CD8-positive, alpha-beta memory T cell (primary cell): Measurements from ENCODE around the gene TARM1. TPM values are rescaled to one million over a fixed set of nuclear protein-coding genes. Genes with fewer than 3 reads are reported as not detected.

Source experiments
- CTCF ChIA-PET: fragments of 350-600 bp; sonication (Branson Sonifier 250); formaldehyde crosslinking; loops from one replicate; lab custom pipeline; 2021; ENCODE audit warnings: antibody characterized with exemption; lab: Charles Lee
- POLR2A ChIA-PET: fragments of 350-600 bp; sonication (Branson Sonifier 250); formaldehyde crosslinking; loops from one replicate; lab custom pipeline; 2021; ENCODE audit warnings: antibody characterized with exemption; lab: Charles Lee
- DNase-seq, 5 donors: peaks; one replicate each; pipeline versions ENCODE4 v3.0.0 to v3.0.0-alpha.2; 2020 to 2022; ENCODE audit warnings: mixed read lengths in 1 of 5
- H3K27ac ChIP-seq: one replicate; pipeline ENCODE4 v1.7.0; 2013; ENCODE audit warnings: low read depth, mild to moderate bottlenecking, low read length, moderate library complexity
- H3K27me3 ChIP-seq: 2 replicates; pipeline ENCODE4 v1.7.0; 2013; ENCODE audit warnings: low read length, mild to moderate bottlenecking; ENCODE audit not compliant: insufficient read depth, poor library complexity, severe bottlenecking
- H3K36me3 ChIP-seq: 2 replicates; pipeline ENCODE4 v1.7.0; 2013; ENCODE audit warnings: mild to moderate bottlenecking, low read length, moderate library complexity; ENCODE audit not compliant: insufficient read depth
- H3K4me1 ChIP-seq: 2 replicates; pipeline ENCODE4 v1.7.0; 2013; ENCODE audit warnings: mild to moderate bottlenecking, low read length, moderate library complexity; ENCODE audit not compliant: insufficient read depth
- H3K4me3 ChIP-seq: 2 replicates; pipeline ENCODE4 v1.7.0; 2013; ENCODE audit warnings: mild to moderate bottlenecking, low read length
- H3K9me3 ChIP-seq: 2 replicates; pipeline ENCODE4 v1.7.0; 2013; ENCODE audit warnings: mild to moderate bottlenecking, low read length
- H3K27ac Mint-ChIP-seq, 8 donors: one replicate each; pipeline ENCODE4 v1.8.0; 2020 to 2021; ENCODE audit warnings: mixed read lengths in 8 of 8, mild to moderate bottlenecking in 6 of 8, inconsistent platforms in 3 of 8, moderate library complexity in 3 of 8
- H3K27me3 Mint-ChIP-seq, 2 donors: one replicate each; pipeline ENCODE4 v1.8.0; 2020 to 2021; ENCODE audit warnings: mixed read lengths in 2 of 2, mild to moderate bottlenecking in 1 of 2, moderate library complexity in 1 of 2
- H3K36me3 Mint-ChIP-seq, 3 donors: one replicate each; pipeline ENCODE4 v1.8.0; 2020 to 2021; ENCODE audit warnings: mixed read lengths in 3 of 3, inconsistent platforms in 1 of 3, mild to moderate bottlenecking in 1 of 3
- H3K4me1 Mint-ChIP-seq, 3 donors: one replicate each; pipeline ENCODE4 v1.8.0; 2020 to 2021; ENCODE audit warnings: mixed read lengths in 3 of 3, inconsistent platforms in 1 of 3, mild to moderate bottlenecking in 1 of 3
- H3K4me3 Mint-ChIP-seq, 7 donors: one replicate each; pipeline ENCODE4 v1.8.0; 2020 to 2021; ENCODE audit warnings: mixed read lengths in 7 of 7, mild to moderate bottlenecking in 6 of 7, moderate library complexity in 4 of 7, inconsistent platforms in 2 of 7
- H3K9me3 Mint-ChIP-seq, 5 donors: one replicate each; pipeline ENCODE4 v1.8.0; 2020 to 2022; ENCODE audit warnings: mixed read lengths in 5 of 5, mild to moderate bottlenecking in 3 of 5, moderate library complexity in 2 of 5, inconsistent platforms in 1 of 5
- polyA plus RNA-seq: library from polyadenylated mRNA; unstranded; fragments of 300-500 nt; fragmentation: Illumina TruSeq; gene quantifications from one replicate; pipeline ENCODE4 v1.2.3, GENCODE V29; 2021
- total RNA-seq, 2 experiments: library from RNA; stranded (reverse); gene quantifications; one replicate each; pipeline ENCODE4 v1.2.3, GENCODE V29; 2021

The TARM1 gene
- total and polyA plus RNA-seq, 3 experiments from 2014 or later = not detected

DNA sequence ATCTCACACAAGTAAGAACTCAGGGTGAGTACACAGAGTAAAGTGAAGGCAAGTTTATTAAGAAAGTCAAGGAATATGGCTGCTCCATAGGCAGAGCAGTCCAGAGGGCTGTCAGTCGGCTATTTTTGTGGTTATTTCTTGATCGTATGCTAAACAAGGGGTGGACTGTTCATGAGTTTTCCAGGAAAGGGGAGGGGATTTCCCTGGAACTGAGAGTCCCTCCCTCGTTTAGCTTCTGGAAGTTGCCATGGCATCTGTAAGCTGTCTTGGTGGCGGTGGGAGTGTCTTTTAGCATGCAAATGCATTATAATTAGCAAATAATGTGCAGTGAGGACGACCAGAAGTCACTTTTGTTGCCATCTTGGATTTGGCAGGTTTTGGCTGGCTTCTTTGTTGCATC lies 11.7 kb downstream of the TARM1 start:
- ChIA-PET CTCF (no interaction called here), POLR2A (no interaction called here)
- H3K27ac ChIP-seq = no peak overlapping the region
- no peaks in the 10 kb centered on the region for H3K9me3 ChIP-seq
- no peaks in the 10 kb centered on the region for H3K4me1 ChIP-seq
- no peak overlapping the region for H3K4me3 Mint-ChIP-seq
- no peak overlapping the region for H3K4me3 ChIP-seq
- H3K27me3 ChIP-seq = no peaks in the 10 kb centered on the region
- peaks cover 7 to 23% of the 10 kb centered on the region in 2 donors for H3K27me3 Mint-ChIP-seq
- no peaks in the 10 kb centered on the region for H3K36me3 Mint-ChIP-seq
- H3K4me1 Mint-ChIP-seq = no peaks in the 10 kb centered on the region
- no peaks in the 10 kb centered on the region for H3K36me3 ChIP-seq
- DNase-seq = no peak
- H3K27ac Mint-ChIP-seq = no peak overlapping the region
- peaks cover 0 to 2% (median 0%) of the 10 kb centered on the region in 5 donors for H3K9me3 Mint-ChIP-seq

DNA sequence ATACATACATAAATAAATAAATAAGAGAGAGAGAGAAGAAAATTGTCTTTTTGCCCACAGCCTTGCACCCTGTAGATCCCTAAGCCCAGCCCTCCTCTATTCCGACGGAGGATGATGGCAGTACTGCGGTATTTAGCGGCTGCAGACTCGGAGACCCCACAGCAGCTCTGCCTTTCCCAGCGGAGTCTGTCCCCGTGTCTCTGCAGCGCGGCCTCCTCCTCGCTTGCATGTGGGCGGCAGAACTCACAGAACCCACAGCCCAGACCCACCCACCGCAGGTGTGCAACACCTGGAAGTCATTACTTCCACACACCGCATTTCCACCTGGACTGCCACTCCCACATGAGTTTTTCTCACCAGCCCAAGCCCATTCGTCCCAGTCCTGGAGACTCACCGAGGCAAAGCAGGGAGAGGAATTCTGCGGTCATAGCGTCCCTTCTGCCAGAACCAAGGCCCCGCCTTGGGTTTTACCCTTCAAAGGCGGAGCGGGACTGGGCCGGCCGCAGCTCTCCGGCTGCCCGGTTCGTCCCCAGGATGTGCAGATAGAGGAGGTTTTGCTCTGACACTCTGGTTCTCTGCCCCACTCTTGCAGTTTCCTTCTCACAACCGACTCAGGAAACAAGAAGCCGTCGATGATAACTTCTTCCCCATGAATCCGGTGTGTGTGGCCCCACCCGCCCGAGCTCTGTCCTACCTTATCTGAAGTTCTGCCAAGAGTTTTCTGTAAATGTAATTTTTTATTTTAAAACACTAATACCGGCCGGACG lies 17.6 kb downstream of the TARM1 start, which contains the start of gene VSTM1:
Gene VSTM1, minus strand, starts transcription at position 548 of the 767 bp plus-strand sequence. Its CDS starts 120 bp downstream, at position 428.
- Mint-ChIP-seq H3K27me3 (peaks cover 15 to 24% of the 10 kb centered on the region in 2 donors), H3K36me3 (no peaks in the 10 kb centered on the region), H3K27ac (no peak within 1 kb of the TSS), H3K4me3 (no peak within 1 kb of the TSS), H3K9me3 (no peaks in the 10 kb centered on the region), H3K4me1 (no peaks in the 10 kb centered on the region)
- no peaks in the 10 kb centered on the region for H3K4me1 ChIP-seq
- no peaks in the 10 kb centered on the region for H3K27me3 ChIP-seq
- no peaks in the 10 kb centered on the region for H3K9me3 ChIP-seq
- ChIA-PET POLR2A (no interaction called here), CTCF (no interaction called here)
- no peak within 1 kb of the TSS for H3K27ac ChIP-seq
- H3K4me3 ChIP-seq = no peak within 1 kb of the TSS
- H3K36me3 ChIP-seq = no peaks in the 10 kb centered on the region
- DNase-seq = no peak

DNA sequence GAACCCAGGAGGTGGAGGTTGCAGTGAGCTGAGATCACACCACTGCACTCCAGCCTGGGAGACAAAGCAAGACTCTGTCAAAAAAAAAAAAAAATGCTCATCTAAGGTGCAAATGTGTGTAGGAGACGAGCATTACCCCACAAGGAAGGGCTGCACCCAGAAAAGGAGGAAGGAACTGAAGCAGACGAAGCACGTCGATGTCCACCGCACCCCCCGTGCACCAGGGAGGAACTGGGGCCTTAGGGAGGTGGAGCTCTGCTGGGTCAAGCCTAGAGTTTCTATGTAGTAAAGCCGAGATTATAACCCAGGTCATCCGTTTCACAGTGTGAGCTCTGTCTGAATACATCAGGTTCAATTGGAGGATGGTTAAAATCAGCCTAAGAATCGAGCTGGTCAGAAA lies 18.5 kb downstream of the TARM1 start:
- H3K27me3 ChIP-seq = no peaks in the 10 kb centered on the region
- no peaks in the 10 kb centered on the region for H3K4me1 ChIP-seq
- H3K9me3 ChIP-seq = no peaks in the 10 kb centered on the region
- DNase-seq = no peak
- no peak overlapping the region for H3K27ac ChIP-seq
- no peak overlapping the region for H3K27ac Mint-ChIP-seq
- H3K36me3 Mint-ChIP-seq = no peaks in the 10 kb centered on the region
- POLR2A ChIA-PET = no interaction called here
- CTCF ChIA-PET = no interaction called here
- H3K4me1 Mint-ChIP-seq = no peaks in the 10 kb centered on the region
- no peaks in the 10 kb centered on the region for H3K36me3 ChIP-seq
- H3K27me3 Mint-ChIP-seq = peaks cover 15 to 24% of the 10 kb centered on the region in 2 donors
- no peak overlapping the region for H3K4me3 ChIP-seq
- H3K9me3 Mint-ChIP-seq = no peaks in the 10 kb centered on the region
- H3K4me3 Mint-ChIP-seq = no peak overlapping the region

DNA sequence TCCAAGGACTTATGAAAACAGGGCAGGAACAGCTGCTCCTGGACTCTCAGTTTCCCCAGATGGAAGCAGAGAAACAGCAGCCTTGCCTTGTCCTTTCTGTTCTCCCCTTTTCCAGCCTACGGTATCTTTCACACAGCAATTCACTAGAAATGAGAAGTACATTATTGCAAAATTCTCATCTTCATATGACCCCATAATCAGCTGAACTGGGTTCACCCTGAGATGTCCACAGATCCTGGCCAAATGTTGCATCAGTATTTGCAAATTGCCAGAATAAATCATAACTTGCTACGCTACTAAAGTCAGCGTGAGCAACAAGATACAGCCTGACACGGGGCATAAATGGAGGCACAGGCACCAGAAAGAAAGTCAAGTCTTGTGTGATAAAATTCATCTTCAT lies 33.5 kb downstream of the TARM1 start:
- Histone ChIP-seq H3K9me3 (no peaks in the 10 kb centered on the region), H3K4me3 (no peak overlapping the region), H3K27ac (no peak overlapping the region), H3K36me3 (no peaks in the 10 kb centered on the region), H3K4me1 (no peaks in the 10 kb centered on the region), H3K27me3 (no peaks in the 10 kb centered on the region)
- ChIA-PET CTCF (no interaction called here), POLR2A (no interaction called here)
- Mint-ChIP-seq H3K9me3 (peaks cover 0 to 3% (median 0%) of the 10 kb centered on the region in 5 donors), H3K4me1 (no peaks in the 10 kb centered on the region), H3K36me3 (no peaks in the 10 kb centered on the region), H3K4me3 (no peak overlapping the region), H3K27me3 (peaks cover 12 to 49% of the 10 kb centered on the region in 2 donors), H3K27ac (no peak overlapping the region)
- no peak for DNase-seq

DNA sequence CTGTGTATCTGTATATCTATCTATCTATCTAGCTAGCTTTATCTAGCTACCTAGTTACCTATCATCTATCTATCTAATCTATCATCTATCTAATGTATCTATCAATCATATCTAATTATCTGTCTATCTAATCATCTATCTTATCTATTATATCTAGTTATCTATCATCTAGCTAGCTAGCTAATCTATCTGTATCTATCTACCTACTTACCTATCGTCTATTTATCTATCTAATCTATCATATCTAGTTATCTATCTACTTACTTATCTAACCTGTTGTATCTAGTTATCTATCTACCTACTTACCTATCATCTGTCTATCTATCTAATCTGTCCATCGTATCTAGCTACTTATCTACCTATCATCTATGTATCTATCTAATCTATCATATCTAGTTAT lies 35.4 kb downstream of the TARM1 start:
- no peak overlapping the region for H3K27ac Mint-ChIP-seq
- Histone ChIP-seq H3K27me3 (no peaks in the 10 kb centered on the region), H3K4me1 (no peaks in the 10 kb centered on the region), H3K27ac (no peak overlapping the region), H3K4me3 (no peak overlapping the region), H3K36me3 (no peaks in the 10 kb centered on the region), H3K9me3 (no peaks in the 10 kb centered on the region)
- POLR2A ChIA-PET = no interaction called here
- no peak overlapping the region for H3K4me3 Mint-ChIP-seq
- no peaks in the 10 kb centered on the region for H3K4me1 Mint-ChIP-seq
- H3K27me3 Mint-ChIP-seq = peaks cover 12 to 52% of the 10 kb centered on the region in 2 donors
- CTCF ChIA-PET = no interaction called here
- DNase-seq = no peak
- H3K9me3 Mint-ChIP-seq = peaks cover 0 to 3% (median 0%) of the 10 kb centered on the region in 5 donors
- no peaks in the 10 kb centered on the region for H3K36me3 Mint-ChIP-seq

DNA sequence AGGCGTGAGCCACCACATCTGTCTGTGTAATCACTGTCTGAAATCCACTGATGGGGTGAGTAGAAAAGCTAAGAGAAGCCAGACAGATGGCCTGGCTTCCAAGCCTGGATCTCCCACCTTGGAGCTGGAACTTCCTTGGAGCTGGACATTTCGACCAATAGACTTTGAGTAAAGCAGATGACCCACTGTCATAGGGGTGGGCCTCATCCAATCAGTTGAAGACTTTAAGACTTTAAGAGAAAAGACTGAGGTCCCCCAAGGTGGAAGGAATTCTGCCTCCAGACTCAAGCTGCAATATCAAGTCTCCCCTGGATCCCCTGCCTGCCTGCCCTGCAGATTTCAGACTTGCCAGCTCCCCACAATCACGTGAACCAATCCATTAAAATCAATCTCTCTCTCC lies 38.2 kb downstream of the TARM1 start:
- H3K27ac ChIP-seq = no peak overlapping the region
- H3K27me3 ChIP-seq = no peaks in the 10 kb centered on the region
- H3K9me3 ChIP-seq = no peaks in the 10 kb centered on the region
- Mint-ChIP-seq H3K27me3 (peaks cover 10 to 47% of the 10 kb centered on the region in 2 donors), H3K9me3 (no peaks in the 10 kb centered on the region), H3K4me1 (no peaks in the 10 kb centered on the region), H3K27ac (no peak overlapping the region), H3K4me3 (no peak overlapping the region), H3K36me3 (no peaks in the 10 kb centered on the region)
- CTCF ChIA-PET = interaction anchor here (1.2 kb wide), 1 partner anchor 13 kb away, joined by 3 read pairs; no protein-coding TSS in a partner anchor
- POLR2A ChIA-PET = no interaction called here
- no peaks in the 10 kb centered on the region for H3K36me3 ChIP-seq
- no peak overlapping the region for H3K4me3 ChIP-seq
- no peak for DNase-seq
- no peaks in the 10 kb centered on the region for H3K4me1 ChIP-seq

DNA sequence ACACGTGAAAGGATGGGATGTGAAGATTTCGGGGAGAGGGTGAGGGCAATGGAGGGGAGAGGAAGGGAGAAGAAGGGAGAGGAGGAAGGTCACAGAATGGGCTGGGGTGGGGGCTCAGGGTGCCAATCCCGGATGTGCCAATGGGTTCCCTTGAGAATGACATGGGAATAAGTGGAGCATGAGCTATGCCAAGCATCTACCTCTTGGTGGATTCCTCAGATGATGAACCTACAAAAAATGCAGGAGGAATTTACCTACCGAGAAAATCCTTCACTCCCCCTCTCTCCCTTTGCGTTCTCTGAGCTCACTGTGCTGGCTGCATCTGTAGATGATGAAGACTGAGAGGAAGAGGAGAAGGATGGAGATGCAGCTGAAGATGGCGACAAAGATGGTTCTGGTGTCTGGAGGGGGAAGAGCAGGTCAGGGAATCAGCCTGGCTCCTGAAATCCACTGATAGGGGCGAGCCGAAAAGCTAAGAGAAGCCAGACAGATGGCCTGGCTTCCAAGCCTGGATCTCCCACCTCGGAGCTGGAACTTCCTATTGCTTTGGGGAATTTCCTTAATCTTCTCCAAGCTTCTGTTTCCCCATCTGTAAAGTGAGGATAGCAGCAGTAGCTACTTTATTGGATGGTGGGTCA lies 39.1 kb downstream of the TARM1 start:
- Mint-ChIP-seq H3K9me3 (no peaks in the 10 kb centered on the region), H3K4me1 (no peaks in the 10 kb centered on the region), H3K27ac (no peak overlapping the region), H3K4me3 (no peak overlapping the region), H3K27me3 (peaks cover 9 to 49% of the 10 kb centered on the region in 2 donors), H3K36me3 (no peaks in the 10 kb centered on the region)
- no peak for DNase-seq
- no peak overlapping the region for H3K27ac ChIP-seq
- H3K27me3 ChIP-seq = no peaks in the 10 kb centered on the region
- H3K9me3 ChIP-seq = no peaks in the 10 kb centered on the region
- no peaks in the 10 kb centered on the region for H3K36me3 ChIP-seq
- CTCF ChIA-PET = no interaction called here
- H3K4me3 ChIP-seq = no peak overlapping the region
- POLR2A ChIA-PET = no interaction called here
- no peaks in the 10 kb centered on the region for H3K4me1 ChIP-seq

DNA sequence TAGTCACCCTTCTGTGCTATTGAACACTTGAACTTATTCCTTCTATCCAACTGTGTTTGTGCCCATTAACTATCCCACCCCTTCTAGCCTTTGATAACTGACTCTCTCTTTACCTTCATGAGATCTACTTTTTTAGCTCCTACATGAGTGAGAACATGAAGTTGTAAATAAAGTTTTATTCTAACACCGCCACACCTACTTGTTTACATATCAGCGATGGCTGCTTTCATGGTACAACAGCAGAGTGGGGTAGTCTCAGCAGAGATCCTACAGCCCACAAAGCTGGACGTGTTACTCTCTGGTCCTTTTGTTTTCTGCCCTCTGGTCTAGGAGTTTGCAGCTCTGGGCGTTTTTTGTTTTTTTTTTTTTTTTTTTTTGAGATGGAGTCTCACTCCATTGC lies 41.2 kb downstream of the TARM1 start:
- Histone ChIP-seq H3K4me3 (no peak overlapping the region), H3K27me3 (no peaks in the 10 kb centered on the region), H3K9me3 (no peaks in the 10 kb centered on the region), H3K4me1 (no peaks in the 10 kb centered on the region), H3K36me3 (no peaks in the 10 kb centered on the region), H3K27ac (no peak overlapping the region)
- ChIA-PET POLR2A (no interaction called here), CTCF (no interaction called here)
- H3K4me1 Mint-ChIP-seq = no peaks in the 10 kb centered on the region
- peaks cover 11 to 39% of the 10 kb centered on the region in 2 donors for H3K27me3 Mint-ChIP-seq
- no peaks in the 10 kb centered on the region for H3K36me3 Mint-ChIP-seq
- H3K9me3 Mint-ChIP-seq = no peaks in the 10 kb centered on the region
- H3K4me3 Mint-ChIP-seq = no peak overlapping the region
- no peak for DNase-seq
- H3K27ac Mint-ChIP-seq = no peak overlapping the region
